Hepatocyte (in vitro differentiated cells): ENCODE results near the gene BPIFB6. TPM values are rescaled to one million over a fixed set of nuclear protein-coding genes. Genes with fewer than 3 reads are reported as not detected.
A peak's percentile ranks its signal among the peaks of the same experiment; 100 is the strongest.

Experiments used
- DNase-seq: peaks from one replicate; pipeline ENCODE4 v3.0.0-alpha.2; 2016; ENCODE audit warnings: low spot score
- H2AFZ ChIP-seq: fragments of 200-600 bp; sonication (generic); 2 replicates; pipeline ENCODE4 v1.6.0; 2016; ENCODE audit warnings: antibody characterized with exemption, mild to moderate bottlenecking
- H3K27ac ChIP-seq: fragments of 200-600 bp; sonication (generic); 2 replicates; pipeline ENCODE4 v1.5.1; 2016; ENCODE audit warnings: mild to moderate bottlenecking
- H3K27me3 ChIP-seq: fragments of 200-600 bp; sonication (generic); 2 replicates; pipeline ENCODE4 v1.6.1; 2016
- H3K36me3 ChIP-seq: fragments of 200-600 bp; sonication (generic); replicated peaks from 2 replicates; pipeline ENCODE4 v1.5.1; 2016; ENCODE audit warnings: low read depth; ENCODE audit not compliant: insufficient read depth
- H3K4me1 ChIP-seq: fragments of 200-600 bp; sonication (generic); 2 replicates; pipeline ENCODE4 v1.5.1; 2016; ENCODE audit warnings: mild to moderate bottlenecking, moderate library complexity; ENCODE audit not compliant: insufficient read depth
- H3K4me2 ChIP-seq: fragments of 200-600 bp; sonication (generic); 2 replicates; pipeline ENCODE4 v1.6.0; 2016
- H3K4me3 ChIP-seq: fragments of 200-600 bp; sonication (generic); 2 replicates; pipeline ENCODE4 v1.5.1; 2016; ENCODE audit warnings: mild to moderate bottlenecking
- H3K79me2 ChIP-seq: fragments of 200-600 bp; sonication (generic); 2 replicates; pipeline ENCODE4 v1.6.0; 2017; ENCODE audit warnings: mild to moderate bottlenecking
- H3K9me2 ChIP-seq: fragments of 200-600 bp; sonication (generic); replicated peaks from 2 replicates; pipeline ENCODE4 v1.6.0; 2017; ENCODE audit warnings: mild to moderate bottlenecking; ENCODE audit not compliant: insufficient read depth
- H3K9me3 ChIP-seq: fragments of 200-600 bp; sonication (generic); 2 replicates; pipeline ENCODE4 v1.5.1; 2016; ENCODE audit warnings: low read depth, mild to moderate bottlenecking
- H4K20me1 ChIP-seq: fragments of 200-600 bp; sonication (generic); 2 replicates; pipeline ENCODE4 v1.6.0; 2016; ENCODE audit warnings: mild to moderate bottlenecking; ENCODE audit not compliant: insufficient read depth, poor library complexity, severe bottlenecking
- EZH2 ChIP-seq: fragments of 200-600 bp; sonication (generic); IDR thresholded peaks from 2 replicates; pipeline ENCODE4 v1.6.1; 2016; ENCODE audit warnings: antibody characterized with exemption, mild to moderate bottlenecking, borderline replicate concordance
- EZH2phosphoT487 ChIP-seq: fragments of 200-600 bp; sonication (generic); IDR thresholded peaks from one replicate; pipeline ENCODE4 v1.6.1; 2018; ENCODE audit warnings: antibody characterized with exemption, mild to moderate bottlenecking, low read depth, moderate library complexity; ENCODE audit not compliant: unreplicated experiment, severe bottlenecking
- WGBS: methylation state at CpG from one replicate; pipeline ENCODE4 v1.1.6; 2016; ENCODE audit warnings: low lambda C conversion rate; ENCODE audit errors: missing lambda C conversion rate; 5-methylcytosine and 5-hydroxymethylcytosine counted together
- polyA plus RNA-seq: library from polyadenylated mRNA; unstranded; fragments of >200 nt; fragmentation: Nextera tagmentation; extraction: Ambion mirVana; gene quantifications from 2 replicates; pipeline ENCODE4 v1.2.1, GENCODE V29; 2016
- total RNA-seq: library from RNA; depleted of rRNA; stranded (reverse); fragments of >200 nt; gene quantifications from 2 replicates; pipeline ENCODE4 v1.2.3, GENCODE V29; 2014
- TF ChIP-seq, protein P1 (sequence below): fragments of 200-600 bp; sonication (generic); IDR thresholded peaks from 2 replicates; pipeline ENCODE4 v1.5.1; 2016; ENCODE audit warnings: antibody characterized with exemption, mild to moderate bottlenecking; ENCODE audit not compliant: poor library complexity

The BPIFB6 gene
- total and polyA plus RNA-seq, 2 experiments from 2014 or later, result not detected

GRCh38 chr20:32984196-32984595, 47.3 kb upstream of the BPIFB6 start:
- Histone ChIP-seq H3K79me2 (no peaks in the 10 kb centered on the region), H3K9me2 (no peaks in the 10 kb centered on the region), H3K27ac (no peak overlapping the region), H4K20me1 (no peaks in the 10 kb centered on the region), H2AFZ (no peak overlapping the region), H3K4me1 (peaks cover 12% of the 10 kb centered on the region), H3K4me2 (no peak overlapping the region), H3K4me3 (no peak overlapping the region), H3K36me3 (no peaks in the 10 kb centered on the region), H3K9me3 (no peaks in the 10 kb centered on the region), H3K27me3 (no peaks in the 10 kb centered on the region)
- peak; percentile 70 for DNase-seq
- WGBS, result 68% methylated on average over 7 of the region's 7 CpGs
- no peak for TF ChIP-seq EZH2phosphoT487
- TF ChIP-seq EZH2, result no peak
- TF ChIP-seq, protein P1, sequence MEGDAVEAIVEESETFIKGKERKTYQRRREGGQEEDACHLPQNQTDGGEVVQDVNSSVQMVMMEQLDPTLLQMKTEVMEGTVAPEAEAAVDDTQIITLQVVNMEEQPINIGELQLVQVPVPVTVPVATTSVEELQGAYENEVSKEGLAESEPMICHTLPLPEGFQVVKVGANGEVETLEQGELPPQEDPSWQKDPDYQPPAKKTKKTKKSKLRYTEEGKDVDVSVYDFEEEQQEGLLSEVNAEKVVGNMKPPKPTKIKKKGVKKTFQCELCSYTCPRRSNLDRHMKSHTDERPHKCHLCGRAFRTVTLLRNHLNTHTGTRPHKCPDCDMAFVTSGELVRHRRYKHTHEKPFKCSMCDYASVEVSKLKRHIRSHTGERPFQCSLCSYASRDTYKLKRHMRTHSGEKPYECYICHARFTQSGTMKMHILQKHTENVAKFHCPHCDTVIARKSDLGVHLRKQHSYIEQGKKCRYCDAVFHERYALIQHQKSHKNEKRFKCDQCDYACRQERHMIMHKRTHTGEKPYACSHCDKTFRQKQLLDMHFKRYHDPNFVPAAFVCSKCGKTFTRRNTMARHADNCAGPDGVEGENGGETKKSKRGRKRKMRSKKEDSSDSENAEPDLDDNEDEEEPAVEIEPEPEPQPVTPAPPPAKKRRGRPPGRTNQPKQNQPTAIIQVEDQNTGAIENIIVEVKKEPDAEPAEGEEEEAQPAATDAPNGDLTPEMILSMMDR, result no peak

- Histone ChIP-seq H3K79me2 (no peaks in the 10 kb centered on the region), H3K9me3 (no peaks in the 10 kb centered on the region), H4K20me1 (no peaks in the 10 kb centered on the region), H3K27ac (no peak overlapping the region), H3K36me3 (no peaks in the 10 kb centered on the region), H3K4me2 (no peak overlapping the region), H3K9me2 (no peaks in the 10 kb centered on the region), H3K27me3 (no peaks in the 10 kb centered on the region), H3K4me1 (peaks cover 12% of the 10 kb centered on the region), H2AFZ (no peak overlapping the region), H3K4me3 (no peak overlapping the region)
- TF ChIP-seq, protein P1, result no peak
- DNase-seq, result no peak
- 91% methylated on average over 9 of the region's 9 CpGs for WGBS
These were observed 46.7 kb upstream of the BPIFB6 start for GRCh38 chr20:32984631-32985354.

DNA sequence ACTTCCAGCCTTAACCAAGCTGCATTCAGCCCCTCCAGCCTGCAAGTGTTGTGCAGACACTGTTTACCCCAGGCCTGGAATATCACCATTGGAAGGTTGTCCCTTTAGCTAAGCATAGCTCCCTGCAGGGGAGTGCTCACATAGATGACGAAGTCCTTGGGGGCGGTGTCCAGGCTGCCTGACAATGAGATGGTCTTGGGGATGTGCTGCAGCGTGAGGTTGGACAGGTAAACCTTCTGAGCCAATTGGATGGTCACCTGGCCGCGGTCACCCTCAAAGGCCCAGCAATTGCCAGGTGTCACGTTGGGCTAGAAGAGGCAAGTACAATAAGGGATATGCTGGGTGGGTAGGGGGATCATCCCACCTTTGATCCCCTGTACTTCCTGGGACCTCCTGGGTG, 45.9 kb upstream of the BPIFB6 start:
- Histone ChIP-seq H3K4me3 (no peak overlapping the region), H3K27me3 (no peaks in the 10 kb centered on the region), H3K36me3 (no peaks in the 10 kb centered on the region), H3K9me2 (no peaks in the 10 kb centered on the region), H3K9me3 (no peaks in the 10 kb centered on the region), H3K79me2 (no peaks in the 10 kb centered on the region), H2AFZ (no peak overlapping the region), H3K4me2 (no peak overlapping the region), H4K20me1 (no peaks in the 10 kb centered on the region), H3K27ac (no peak overlapping the region), H3K4me1 (peaks cover 12% of the 10 kb centered on the region)
- 91% methylated on average over 6 of the region's 6 CpGs for WGBS
- TF ChIP-seq EZH2 (no peak), EZH2phosphoT487 (no peak)
- TF ChIP-seq, protein P1, result no peak
- DNase-seq, result no peak
